ENCODE results near the gene ASB9.

- TF ChIP-seq, protein P1, sequence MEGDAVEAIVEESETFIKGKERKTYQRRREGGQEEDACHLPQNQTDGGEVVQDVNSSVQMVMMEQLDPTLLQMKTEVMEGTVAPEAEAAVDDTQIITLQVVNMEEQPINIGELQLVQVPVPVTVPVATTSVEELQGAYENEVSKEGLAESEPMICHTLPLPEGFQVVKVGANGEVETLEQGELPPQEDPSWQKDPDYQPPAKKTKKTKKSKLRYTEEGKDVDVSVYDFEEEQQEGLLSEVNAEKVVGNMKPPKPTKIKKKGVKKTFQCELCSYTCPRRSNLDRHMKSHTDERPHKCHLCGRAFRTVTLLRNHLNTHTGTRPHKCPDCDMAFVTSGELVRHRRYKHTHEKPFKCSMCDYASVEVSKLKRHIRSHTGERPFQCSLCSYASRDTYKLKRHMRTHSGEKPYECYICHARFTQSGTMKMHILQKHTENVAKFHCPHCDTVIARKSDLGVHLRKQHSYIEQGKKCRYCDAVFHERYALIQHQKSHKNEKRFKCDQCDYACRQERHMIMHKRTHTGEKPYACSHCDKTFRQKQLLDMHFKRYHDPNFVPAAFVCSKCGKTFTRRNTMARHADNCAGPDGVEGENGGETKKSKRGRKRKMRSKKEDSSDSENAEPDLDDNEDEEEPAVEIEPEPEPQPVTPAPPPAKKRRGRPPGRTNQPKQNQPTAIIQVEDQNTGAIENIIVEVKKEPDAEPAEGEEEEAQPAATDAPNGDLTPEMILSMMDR (conservative IDR thresholded peaks at IDR 0.05; ENCODE audit: low read length), result no peak
- no peak for TF ChIP-seq EZH2phosphoT487 (IDR thresholded peaks at IDR 0.05; ENCODE audit: borderline replicate concordance, low read depth, low read length)
Observed at GRCh38 chrX:15269618-15270521, at the start of gene ASB9.
